ENCODE results near the gene GMDS. TPM values are rescaled to one million over a fixed set of nuclear protein-coding genes. Genes with fewer than 3 reads are reported as not detected.

GMDS gene
- total RNA-seq, 1 experiment from 2014 or later = 35.0 TPM

DNA sequence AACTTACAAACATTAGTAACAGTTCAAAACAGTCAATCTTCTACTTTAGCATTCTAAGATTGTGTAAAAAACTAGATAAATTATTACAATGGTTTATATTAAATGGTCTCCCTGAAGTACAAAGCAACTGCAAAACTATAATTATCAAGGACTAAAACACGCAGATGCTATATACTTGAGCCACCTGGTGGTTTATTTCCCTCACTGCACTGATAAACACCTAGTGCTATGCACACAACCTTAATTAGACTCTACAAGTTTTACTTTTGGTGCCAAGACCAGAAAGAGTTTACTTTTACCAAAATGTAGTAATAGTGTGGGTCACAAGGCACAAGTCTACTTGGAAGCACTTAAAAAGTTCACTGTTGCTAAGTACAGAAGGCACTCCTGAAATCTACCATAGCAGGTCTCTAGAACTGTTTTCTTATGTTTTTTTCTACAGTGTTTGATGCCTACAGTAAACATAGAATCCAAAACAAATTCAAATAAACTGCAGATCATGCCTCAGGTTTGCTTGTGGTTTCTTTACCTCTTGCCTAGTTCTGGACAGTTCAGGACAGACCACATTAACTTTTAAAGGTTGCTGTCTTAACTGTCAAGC is 49.2 kb downstream of the GMDS start:
- H3K27me3 Mint-ChIP-seq (ENCODE audit: low read depth) = no peaks in the 10 kb centered on the region
- ChIA-PET POLR2A (no interaction called here), CTCF (interaction anchor here (1.1 to 1.6 kb wide), 2 partner anchors 8 to 303 kb away, joined by 4 read pairs; no protein-coding TSS in a partner anchor)
- no peak overlapping the region for H3K4me3 Mint-ChIP-seq
- TF ChIP-seq, protein P1, sequence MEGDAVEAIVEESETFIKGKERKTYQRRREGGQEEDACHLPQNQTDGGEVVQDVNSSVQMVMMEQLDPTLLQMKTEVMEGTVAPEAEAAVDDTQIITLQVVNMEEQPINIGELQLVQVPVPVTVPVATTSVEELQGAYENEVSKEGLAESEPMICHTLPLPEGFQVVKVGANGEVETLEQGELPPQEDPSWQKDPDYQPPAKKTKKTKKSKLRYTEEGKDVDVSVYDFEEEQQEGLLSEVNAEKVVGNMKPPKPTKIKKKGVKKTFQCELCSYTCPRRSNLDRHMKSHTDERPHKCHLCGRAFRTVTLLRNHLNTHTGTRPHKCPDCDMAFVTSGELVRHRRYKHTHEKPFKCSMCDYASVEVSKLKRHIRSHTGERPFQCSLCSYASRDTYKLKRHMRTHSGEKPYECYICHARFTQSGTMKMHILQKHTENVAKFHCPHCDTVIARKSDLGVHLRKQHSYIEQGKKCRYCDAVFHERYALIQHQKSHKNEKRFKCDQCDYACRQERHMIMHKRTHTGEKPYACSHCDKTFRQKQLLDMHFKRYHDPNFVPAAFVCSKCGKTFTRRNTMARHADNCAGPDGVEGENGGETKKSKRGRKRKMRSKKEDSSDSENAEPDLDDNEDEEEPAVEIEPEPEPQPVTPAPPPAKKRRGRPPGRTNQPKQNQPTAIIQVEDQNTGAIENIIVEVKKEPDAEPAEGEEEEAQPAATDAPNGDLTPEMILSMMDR (IDR thresholded peaks at IDR 0.05) = peak; percentile 52
- TF ChIP-seq, protein P2, sequence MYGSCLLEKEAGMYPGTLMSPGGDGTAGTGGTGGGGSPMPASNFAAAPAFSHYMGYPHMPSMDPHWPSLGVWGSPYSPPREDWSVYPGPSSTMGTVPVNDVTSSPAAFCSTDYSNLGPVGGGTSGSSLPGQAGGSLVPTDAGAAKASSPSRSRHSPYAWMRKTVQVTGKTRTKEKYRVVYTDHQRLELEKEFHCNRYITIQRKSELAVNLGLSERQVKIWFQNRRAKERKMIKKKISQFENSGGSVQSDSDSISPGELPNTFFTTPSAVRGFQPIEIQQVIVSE (CRISPR knock-in tag; IDR thresholded peaks at IDR 0.05; ENCODE audit: borderline replicate concordance) = no peak
- TF ChIP-seq ESRRA (CRISPR knock-in tag; IDR thresholded peaks at IDR 0.05; ENCODE audit: borderline replicate concordance) = no peak
- H3K36me3 Mint-ChIP-seq = no peaks in the 10 kb centered on the region
- H3K9me3 Mint-ChIP-seq = no peaks in the 10 kb centered on the region
- no peak overlapping the region for H3K27ac Mint-ChIP-seq
- peaks cover 19% of the 10 kb centered on the region for H3K4me1 Mint-ChIP-seq
- no peak for DNase-seq (ENCODE audit: low spot score)
- ATAC-seq = peak; percentile 71

DNA sequence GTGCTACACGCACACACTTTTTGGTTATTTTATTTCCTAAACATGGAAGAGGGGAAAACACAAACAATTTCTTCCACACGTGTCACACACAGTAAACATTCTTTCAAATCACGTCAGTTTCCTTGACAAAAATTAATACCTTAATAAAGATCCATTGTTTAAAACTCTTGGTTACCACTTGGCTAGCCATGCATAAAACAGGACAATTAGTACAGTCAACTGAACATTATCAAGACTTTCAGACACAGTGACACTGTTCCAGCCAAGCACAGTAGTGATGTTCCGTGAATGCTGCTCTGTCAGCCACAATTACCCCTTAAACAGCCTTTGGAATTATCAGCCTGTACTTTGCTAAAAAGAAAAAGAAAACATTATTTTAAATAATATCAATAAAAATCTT is 50.8 kb downstream of the GMDS start:
- POLR2A ChIA-PET = no interaction called here
- H3K27me3 Mint-ChIP-seq (ENCODE audit: low read depth) = no peaks in the 10 kb centered on the region
- H3K27ac Mint-ChIP-seq = no peak overlapping the region
- H3K36me3 Mint-ChIP-seq = no peaks in the 10 kb centered on the region
- TF ChIP-seq ZNF423 (CRISPR knock-in tag; IDR thresholded peaks at IDR 0.05) (no peak), CREB1 (CRISPR knock-in tag; IDR thresholded peaks at IDR 0.05) (no peak), JUN (CRISPR knock-in tag; IDR thresholded peaks at IDR 0.05) (no peak), SP1 (CRISPR knock-in tag; conservative IDR thresholded peaks at IDR 0.05) (no peak)
- TF ChIP-seq, protein P3, sequence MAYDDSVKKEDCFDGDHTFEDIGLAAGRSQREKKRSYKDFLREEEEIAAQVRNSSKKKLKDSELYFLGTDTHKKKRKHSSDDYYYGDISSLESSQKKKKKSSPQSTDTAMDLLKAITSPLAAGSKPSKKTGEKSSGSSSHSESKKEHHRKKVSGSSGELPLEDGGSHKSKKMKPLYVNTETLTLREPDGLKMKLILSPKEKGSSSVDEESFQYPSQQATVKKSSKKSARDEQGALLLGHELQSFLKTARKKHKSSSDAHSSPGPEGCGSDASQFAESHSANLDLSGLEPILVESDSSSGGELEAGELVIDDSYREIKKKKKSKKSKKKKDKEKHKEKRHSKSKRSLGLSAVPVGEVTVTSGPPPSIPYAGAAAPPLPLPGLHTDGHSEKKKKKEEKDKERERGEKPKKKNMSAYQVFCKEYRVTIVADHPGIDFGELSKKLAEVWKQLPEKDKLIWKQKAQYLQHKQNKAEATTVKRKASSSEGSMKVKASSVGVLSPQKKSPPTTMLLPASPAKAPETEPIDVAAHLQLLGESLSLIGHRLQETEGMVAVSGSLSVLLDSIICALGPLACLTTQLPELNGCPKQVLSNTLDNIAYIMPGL (CRISPR knock-in tag; IDR thresholded peaks at IDR 0.05) = no peak
- peaks cover 21% of the 10 kb centered on the region for H3K4me1 Mint-ChIP-seq
- ATAC-seq (no peak), DNase-seq (ENCODE audit: low spot score) (no peak)
- no peak overlapping the region for H3K4me3 Mint-ChIP-seq
- CTCF ChIA-PET = interaction anchor here (1.0 to 1.4 kb wide), 2 partner anchors 14 to 36 kb away, joined by 3 to 5 read pairs; no protein-coding TSS in a partner anchor
- H3K9me3 Mint-ChIP-seq = no peaks in the 10 kb centered on the region

DNA sequence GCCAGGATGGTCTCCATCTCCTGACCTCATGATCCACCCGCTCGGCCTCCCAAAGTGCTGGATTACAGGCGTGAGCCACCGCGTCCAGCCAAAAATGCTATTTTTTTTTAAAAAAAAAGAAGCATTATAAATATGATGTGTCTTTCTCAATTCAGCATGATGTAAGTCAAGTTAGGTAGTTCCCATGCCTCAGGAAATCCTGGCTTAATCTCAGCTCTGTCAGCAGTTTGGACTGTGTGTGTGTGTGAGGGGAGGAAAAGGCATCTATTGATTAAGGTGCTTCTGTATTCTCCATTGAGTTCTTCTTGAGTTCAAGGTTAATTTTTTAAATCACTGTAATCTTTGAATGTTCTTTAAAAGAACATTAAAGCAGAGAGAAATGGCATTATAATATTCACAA is 51.5 kb downstream of the GMDS start:
- H3K27me3 Mint-ChIP-seq (ENCODE audit: low read depth) = no peaks in the 10 kb centered on the region
- CTCF ChIA-PET = no interaction called here
- H3K36me3 Mint-ChIP-seq = no peaks in the 10 kb centered on the region
- no peak overlapping the region for H3K4me3 Mint-ChIP-seq
- H3K9me3 Mint-ChIP-seq = no peaks in the 10 kb centered on the region
- no peak for ATAC-seq
- POLR2A ChIA-PET = no interaction called here
- H3K27ac Mint-ChIP-seq = no peak overlapping the region; the same call in 1 of the 2 replicates
- no peak for DNase-seq (ENCODE audit: low spot score)
- H3K4me1 Mint-ChIP-seq = peaks cover 24% of the 10 kb centered on the region
- TF ChIP-seq SOX15 (CRISPR knock-in tag; IDR thresholded peaks at IDR 0.05) (no peak), NFYB (CRISPR knock-in tag; conservative IDR thresholded peaks at IDR 0.05; ENCODE audit: low read depth) (no peak), JAZF1 (CRISPR knock-in tag; IDR thresholded peaks at IDR 0.05) (no peak), TP53 (CRISPR knock-in tag; IDR thresholded peaks at IDR 0.05) (no peak), NR1H2 (CRISPR knock-in tag; IDR thresholded peaks at IDR 0.05) (no peak), SMAD4 (CRISPR knock-in tag; IDR thresholded peaks at IDR 0.05) (no peak)
- TF ChIP-seq, protein P4, sequence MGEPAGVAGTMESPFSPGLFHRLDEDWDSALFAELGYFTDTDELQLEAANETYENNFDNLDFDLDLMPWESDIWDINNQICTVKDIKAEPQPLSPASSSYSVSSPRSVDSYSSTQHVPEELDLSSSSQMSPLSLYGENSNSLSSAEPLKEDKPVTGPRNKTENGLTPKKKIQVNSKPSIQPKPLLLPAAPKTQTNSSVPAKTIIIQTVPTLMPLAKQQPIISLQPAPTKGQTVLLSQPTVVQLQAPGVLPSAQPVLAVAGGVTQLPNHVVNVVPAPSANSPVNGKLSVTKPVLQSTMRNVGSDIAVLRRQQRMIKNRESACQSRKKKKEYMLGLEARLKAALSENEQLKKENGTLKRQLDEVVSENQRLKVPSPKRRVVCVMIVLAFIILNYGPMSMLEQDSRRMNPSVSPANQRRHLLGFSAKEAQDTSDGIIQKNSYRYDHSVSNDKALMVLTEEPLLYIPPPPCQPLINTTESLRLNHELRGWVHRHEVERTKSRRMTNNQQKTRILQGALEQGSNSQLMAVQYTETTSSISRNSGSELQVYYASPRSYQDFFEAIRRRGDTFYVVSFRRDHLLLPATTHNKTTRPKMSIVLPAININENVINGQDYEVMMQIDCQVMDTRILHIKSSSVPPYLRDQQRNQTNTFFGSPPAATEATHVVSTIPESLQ (CRISPR knock-in tag; IDR thresholded peaks at IDR 0.05) = no peak
- TF ChIP-seq, protein P5, sequence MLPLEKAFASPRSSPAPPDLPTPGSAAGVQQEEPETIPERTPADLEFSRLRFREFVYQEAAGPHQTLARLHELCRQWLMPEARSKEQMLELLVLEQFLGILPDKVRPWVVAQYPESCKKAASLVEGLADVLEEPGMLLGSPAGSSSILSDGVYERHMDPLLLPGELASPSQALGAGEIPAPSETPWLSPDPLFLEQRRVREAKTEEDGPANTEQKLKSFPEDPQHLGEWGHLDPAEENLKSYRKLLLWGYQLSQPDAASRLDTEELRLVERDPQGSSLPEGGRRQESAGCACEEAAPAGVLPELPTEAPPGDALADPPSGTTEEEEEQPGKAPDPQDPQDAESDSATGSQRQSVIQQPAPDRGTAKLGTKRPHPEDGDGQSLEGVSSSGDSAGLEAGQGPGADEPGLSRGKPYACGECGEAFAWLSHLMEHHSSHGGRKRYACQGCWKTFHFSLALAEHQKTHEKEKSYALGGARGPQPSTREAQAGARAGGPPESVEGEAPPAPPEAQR (CRISPR knock-in tag; IDR thresholded peaks at IDR 0.05) = no peak
- TF ChIP-seq, protein P6, sequence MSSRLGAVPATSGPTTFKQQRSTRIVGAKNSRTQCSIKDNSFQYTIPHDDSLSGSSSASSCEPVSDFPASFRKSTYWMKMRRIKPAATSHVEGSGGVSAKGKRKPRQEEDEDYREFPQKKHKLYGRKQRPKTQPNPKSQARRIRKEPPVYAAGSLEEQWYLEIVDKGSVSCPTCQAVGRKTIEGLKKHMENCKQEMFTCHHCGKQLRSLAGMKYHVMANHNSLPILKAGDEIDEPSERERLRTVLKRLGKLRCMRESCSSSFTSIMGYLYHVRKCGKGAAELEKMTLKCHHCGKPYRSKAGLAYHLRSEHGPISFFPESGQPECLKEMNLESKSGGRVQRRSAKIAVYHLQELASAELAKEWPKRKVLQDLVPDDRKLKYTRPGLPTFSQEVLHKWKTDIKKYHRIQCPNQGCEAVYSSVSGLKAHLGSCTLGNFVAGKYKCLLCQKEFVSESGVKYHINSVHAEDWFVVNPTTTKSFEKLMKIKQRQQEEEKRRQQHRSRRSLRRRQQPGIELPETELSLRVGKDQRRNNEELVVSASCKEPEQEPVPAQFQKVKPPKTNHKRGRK (CRISPR knock-in tag; IDR thresholded peaks at IDR 0.05; ENCODE audit: borderline replicate concordance) = no peak
- TF ChIP-seq, protein P7, sequence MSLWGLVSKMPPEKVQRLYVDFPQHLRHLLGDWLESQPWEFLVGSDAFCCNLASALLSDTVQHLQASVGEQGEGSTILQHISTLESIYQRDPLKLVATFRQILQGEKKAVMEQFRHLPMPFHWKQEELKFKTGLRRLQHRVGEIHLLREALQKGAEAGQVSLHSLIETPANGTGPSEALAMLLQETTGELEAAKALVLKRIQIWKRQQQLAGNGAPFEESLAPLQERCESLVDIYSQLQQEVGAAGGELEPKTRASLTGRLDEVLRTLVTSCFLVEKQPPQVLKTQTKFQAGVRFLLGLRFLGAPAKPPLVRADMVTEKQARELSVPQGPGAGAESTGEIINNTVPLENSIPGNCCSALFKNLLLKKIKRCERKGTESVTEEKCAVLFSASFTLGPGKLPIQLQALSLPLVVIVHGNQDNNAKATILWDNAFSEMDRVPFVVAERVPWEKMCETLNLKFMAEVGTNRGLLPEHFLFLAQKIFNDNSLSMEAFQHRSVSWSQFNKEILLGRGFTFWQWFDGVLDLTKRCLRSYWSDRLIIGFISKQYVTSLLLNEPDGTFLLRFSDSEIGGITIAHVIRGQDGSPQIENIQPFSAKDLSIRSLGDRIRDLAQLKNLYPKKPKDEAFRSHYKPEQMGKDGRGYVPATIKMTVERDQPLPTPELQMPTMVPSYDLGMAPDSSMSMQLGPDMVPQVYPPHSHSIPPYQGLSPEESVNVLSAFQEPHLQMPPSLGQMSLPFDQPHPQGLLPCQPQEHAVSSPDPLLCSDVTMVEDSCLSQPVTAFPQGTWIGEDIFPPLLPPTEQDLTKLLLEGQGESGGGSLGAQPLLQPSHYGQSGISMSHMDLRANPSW (CRISPR knock-in tag; conservative IDR thresholded peaks at IDR 0.05; ENCODE audit: low read depth) = no peak
- TF ChIP-seq, protein P8, sequence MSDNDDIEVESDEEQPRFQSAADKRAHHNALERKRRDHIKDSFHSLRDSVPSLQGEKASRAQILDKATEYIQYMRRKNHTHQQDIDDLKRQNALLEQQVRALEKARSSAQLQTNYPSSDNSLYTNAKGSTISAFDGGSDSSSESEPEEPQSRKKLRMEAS (CRISPR knock-in tag; IDR thresholded peaks at IDR 0.05) = no peak

All from WTC11 (cell line).